ENCODE measurements around the gene CANT1. TPM values are rescaled to one million over a fixed set of nuclear protein-coding genes. Genes with fewer than 3 reads are reported as not detected.
A peak's percentile ranks its signal among the peaks of the same experiment; 100 is the strongest.

CANT1 gene
- total RNA-seq, 1 donor from 2014 or later, result 81.6 TPM

DNA sequence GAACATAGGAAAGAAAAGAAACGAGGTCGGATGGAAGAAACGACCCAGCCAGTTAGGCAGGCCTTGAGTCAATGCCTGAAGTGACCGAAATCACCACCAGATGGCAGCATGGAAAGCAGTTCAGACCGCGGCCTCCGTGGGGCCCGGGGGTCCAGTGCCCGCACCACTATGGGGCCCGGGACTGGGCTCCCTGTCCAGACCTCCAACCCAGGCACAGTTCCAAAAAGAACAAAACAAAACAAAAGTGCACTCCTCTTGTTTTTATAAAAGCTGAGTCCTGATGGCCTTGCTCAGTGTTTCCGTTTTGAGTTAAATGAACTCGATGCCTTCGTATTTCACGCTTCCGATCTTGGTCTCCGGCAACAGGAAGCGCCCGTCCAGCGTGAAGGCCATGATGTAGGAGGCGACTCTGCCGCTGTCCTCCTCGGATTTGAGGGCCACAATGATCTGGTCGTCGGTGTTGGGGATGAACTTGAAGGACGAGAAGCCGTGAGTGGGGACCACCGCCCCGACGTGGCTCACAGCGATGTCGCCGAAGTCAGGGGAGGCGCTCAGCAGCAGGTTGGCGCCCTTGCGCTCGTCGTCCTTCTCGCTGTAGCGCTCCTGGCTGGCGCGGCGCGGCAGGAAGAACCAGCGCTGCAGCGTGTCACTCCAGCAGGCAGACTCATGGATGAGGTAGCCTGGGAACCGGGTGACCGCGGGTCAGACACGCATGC lies 16.2 kb downstream of the CANT1 start:
- peaks cover 21% of the 10 kb centered on the region for H3K36me3 Mint-ChIP-seq (ENCODE audit: low read depth, unreplicated experiment)
- peaks cover 8% of the 10 kb centered on the region for H3K27me3 Mint-ChIP-seq (ENCODE audit: unreplicated experiment)
- TF ChIP-seq CTCF (IDR thresholded peaks at IDR 0.05; ENCODE audit: unreplicated experiment), result peak; percentile 85
- no peaks in the 10 kb centered on the region for H3K4me1 Mint-ChIP-seq (ENCODE audit: unreplicated experiment)
- no peaks in the 10 kb centered on the region for H3K9me3 Mint-ChIP-seq (ENCODE audit: unreplicated experiment)
- no peak overlapping the region for H3K27ac Mint-ChIP-seq (ENCODE audit: unreplicated experiment)
- H3K4me3 Mint-ChIP-seq (ENCODE audit: unreplicated experiment), result peak overlapping the region; percentile 66
- DNase-seq (ENCODE audit: low spot score), result peak; percentile 76

DNA sequence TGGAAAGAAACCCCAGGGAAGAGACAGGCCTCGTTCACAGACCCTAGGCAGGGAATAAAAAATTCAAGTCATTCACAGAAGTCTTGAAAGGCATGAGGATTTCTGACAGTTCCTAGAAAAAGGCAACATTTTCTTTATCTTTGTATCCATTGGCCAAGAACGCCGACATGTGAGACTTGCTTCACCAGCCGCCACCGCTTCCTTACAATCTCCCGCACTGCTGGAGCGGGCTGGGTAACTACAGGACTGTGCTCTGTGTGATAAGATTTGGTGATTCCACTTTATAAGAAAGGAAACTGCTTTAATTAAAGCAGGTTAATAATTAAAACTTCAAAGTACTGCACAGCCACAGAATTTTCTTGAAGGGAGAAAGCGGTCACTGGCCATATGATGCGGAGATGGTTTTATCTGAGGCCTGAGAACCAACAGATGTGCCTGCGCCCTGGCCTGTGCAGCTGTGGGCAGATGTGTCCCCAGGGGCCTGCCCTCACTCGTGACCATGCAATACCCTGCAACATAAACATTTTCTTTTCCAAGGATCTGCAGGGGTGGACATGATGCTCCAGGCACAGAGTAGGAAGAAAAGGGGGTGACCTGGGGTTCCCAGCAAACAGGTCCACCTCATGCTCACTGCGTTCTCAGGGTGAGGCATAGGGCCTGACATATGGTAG lies 16.9 kb downstream of the CANT1 start:
- no peaks in the 10 kb centered on the region for H3K9me3 Mint-ChIP-seq (ENCODE audit: unreplicated experiment)
- peaks cover 5% of the 10 kb centered on the region for H3K27me3 Mint-ChIP-seq (ENCODE audit: unreplicated experiment)
- H3K36me3 Mint-ChIP-seq (ENCODE audit: low read depth, unreplicated experiment), result peaks cover 21% of the 10 kb centered on the region
- no peak for TF ChIP-seq CTCF (IDR thresholded peaks at IDR 0.05; ENCODE audit: unreplicated experiment)
- DNase-seq (ENCODE audit: low spot score), result no peak
- H3K4me3 Mint-ChIP-seq (ENCODE audit: unreplicated experiment), result peak overlapping the region; percentile 66
- peak overlapping the region; percentile 42 for H3K27ac Mint-ChIP-seq (ENCODE audit: unreplicated experiment)
- no peaks in the 10 kb centered on the region for H3K4me1 Mint-ChIP-seq (ENCODE audit: unreplicated experiment)

DNA sequence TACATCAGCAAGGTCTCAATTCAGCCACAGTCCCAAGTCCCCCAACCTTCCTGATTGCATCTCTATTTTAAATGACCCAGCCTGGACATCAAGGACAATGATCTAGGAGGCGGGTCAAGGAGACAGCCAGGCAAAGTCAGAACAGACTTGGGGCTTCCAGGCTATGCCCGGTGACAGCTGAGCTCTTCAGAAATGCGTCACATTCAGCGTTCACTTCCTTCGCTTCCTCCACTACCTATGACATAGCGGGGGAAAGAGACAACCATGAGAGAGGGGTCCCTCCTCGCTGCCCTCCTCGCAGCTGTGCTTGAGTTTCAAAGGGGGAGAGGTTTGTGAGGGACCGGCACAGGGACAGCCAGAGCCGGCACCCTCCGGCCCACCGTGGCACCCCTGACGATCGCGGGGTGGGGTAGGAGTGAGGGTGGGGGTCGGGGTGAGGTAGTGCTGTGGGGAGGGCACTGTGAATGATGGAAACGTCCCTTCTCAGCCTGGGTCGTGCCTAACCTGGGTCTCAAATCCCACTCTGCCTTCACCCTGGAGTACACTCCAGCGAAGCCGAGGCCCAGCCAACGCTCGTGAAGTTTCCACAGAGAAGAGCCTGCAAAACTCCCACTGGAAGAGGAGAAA lies 17.5 kb downstream of the CANT1 start:
- TF ChIP-seq CTCF (IDR thresholded peaks at IDR 0.05; ENCODE audit: unreplicated experiment), result no peak
- no peak for DNase-seq (ENCODE audit: low spot score)
- Mint-ChIP-seq H3K36me3 (ENCODE audit: low read depth, unreplicated experiment) (peaks cover 19% of the 10 kb centered on the region), H3K9me3 (ENCODE audit: unreplicated experiment) (no peaks in the 10 kb centered on the region), H3K4me3 (ENCODE audit: unreplicated experiment) (no peak overlapping the region), H3K27me3 (ENCODE audit: unreplicated experiment) (peaks cover 5% of the 10 kb centered on the region), H3K27ac (ENCODE audit: unreplicated experiment) (no peak overlapping the region), H3K4me1 (ENCODE audit: unreplicated experiment) (peaks cover under 1% of the 10 kb centered on the region)

DNA sequence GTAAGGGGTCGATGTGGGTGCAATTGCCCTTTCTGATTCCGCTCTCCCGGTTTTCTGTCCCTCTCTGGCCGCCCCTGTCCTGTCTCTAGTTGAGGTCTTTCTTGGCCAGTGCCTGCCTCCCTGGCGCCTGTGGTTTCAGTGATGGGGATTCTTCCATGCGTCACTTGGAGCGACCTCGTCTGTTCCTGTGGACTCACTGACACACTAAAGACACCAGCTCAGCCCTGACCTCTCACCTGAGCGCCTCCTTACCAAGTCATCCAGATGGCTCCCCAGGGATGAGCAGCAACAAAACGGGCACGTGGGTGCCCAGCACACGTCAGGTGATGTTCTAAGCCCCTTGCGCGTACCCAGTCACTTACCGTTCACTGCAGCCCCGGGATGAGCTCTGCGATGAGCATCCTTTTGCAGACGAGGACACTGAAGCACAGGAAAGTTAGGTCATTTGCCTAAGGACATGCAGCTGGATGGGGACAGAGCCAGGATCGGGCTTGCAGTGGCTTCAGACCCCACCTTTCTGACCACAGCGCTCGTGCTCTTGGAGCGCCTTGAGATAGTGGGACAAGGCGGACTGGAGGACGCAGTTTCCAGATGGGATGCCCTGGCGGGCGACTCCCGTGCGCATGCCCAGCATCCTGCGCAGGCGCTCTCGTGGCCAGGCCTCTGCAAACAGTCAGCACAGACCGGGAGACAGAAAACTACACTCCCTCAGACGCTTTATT lies 18.4 kb downstream of the CANT1 start:
- TF ChIP-seq CTCF (IDR thresholded peaks at IDR 0.05; ENCODE audit: unreplicated experiment), result no peak
- DNase-seq (ENCODE audit: low spot score), result no peak
- Mint-ChIP-seq H3K27ac (ENCODE audit: unreplicated experiment) (no peak overlapping the region), H3K4me1 (ENCODE audit: unreplicated experiment) (peaks cover 9% of the 10 kb centered on the region), H3K4me3 (ENCODE audit: unreplicated experiment) (no peak overlapping the region), H3K36me3 (ENCODE audit: low read depth, unreplicated experiment) (peaks cover 17% of the 10 kb centered on the region), H3K27me3 (ENCODE audit: unreplicated experiment) (peaks cover 4% of the 10 kb centered on the region), H3K9me3 (ENCODE audit: unreplicated experiment) (no peaks in the 10 kb centered on the region)

Measured in endothelial cell (in vitro differentiated cells).